ENCODE data around the gene RPS6KB2.

- TF ChIP-seq CTCF (IDR thresholded peaks at IDR 0.05; ENCODE audit: low read length) (peak; percentile 57), EZH2 (optimal IDR thresholded peaks at IDR 0.05; ENCODE audit: low read depth, low read length) (no peak), EZH2phosphoT487 (IDR thresholded peaks at IDR 0.05; ENCODE audit: low read length) (no peak)
These were observed 40.6 kb downstream of the RPS6KB2 start, which contains the start of gene TMEM134 for GRCh38 chr11:67468759-67469507.
